Measurements from ENCODE around the gene PCDHB16. TPM values are rescaled to one million over a fixed set of nuclear protein-coding genes. Genes with fewer than 3 reads are reported as not detected.
"Not testable (repeated sequence)": the region's sequence is repeated elsewhere in the genome, so short reads cannot be mapped to it uniquely, and the experiment has no call there.

PCDHB16 gene
- total and polyA plus RNA-seq, 2 experiments from 2014 or later, result 2.7 to 6.3 TPM

- H3K27me3 ChIP-seq, result no peaks in the 10 kb centered on the region
- no peaks in the 10 kb centered on the region for H3K36me3 ChIP-seq
- H3K4me3 ChIP-seq, result peak within 1 kb of the TSS; percentile 26
- no peaks in the 10 kb centered on the region for H3K4me1 ChIP-seq (ENCODE audit: low read depth)
- H3K9me3 ChIP-seq (ENCODE audit: low read depth), result no peaks in the 10 kb centered on the region
- peak; percentile 27 to 65 for DNase-seq (ENCODE audit: low read depth in 1 of 2, low spot score in 1 of 2)
- no peak for TF ChIP-seq CTCF (IDR thresholded peaks at IDR 0.05; ENCODE audit: low read depth, low read length)
- no peak within 1 kb of the TSS for H3K27ac ChIP-seq
Measured at GRCh38 chr5:141223112-141223783, 41.1 kb downstream of the PCDHB16 start, which contains the start of gene PCDHB14. Gene PCDHB14, plus strand, starts transcription at chr5:141223343. Its CDS starts 163 bp downstream, at chr5:141223506.

DNA sequence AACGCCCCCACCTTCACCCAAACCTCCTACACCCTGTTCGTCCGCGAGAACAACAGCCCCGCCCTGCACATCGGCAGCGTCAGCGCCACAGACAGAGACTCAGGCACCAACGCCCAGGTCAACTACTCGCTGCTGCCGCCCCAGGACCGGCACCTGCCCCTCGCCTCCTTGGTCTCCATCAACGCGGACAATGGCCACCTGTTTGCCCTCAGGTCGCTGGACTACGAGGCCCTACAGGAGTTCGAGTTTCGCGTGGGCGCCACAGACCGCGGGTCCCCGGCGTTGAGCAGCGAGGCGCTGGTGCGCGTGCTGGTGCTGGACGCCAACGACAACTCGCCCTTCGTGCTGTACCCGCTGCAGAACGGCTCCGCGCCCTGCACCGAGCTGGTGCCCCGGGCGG, 42.7 kb downstream of the PCDHB16 start:
- H3K27me3 ChIP-seq; H3K4me3 ChIP-seq; H3K36me3 ChIP-seq; H3K27ac ChIP-seq; H3K4me1 ChIP-seq (ENCODE audit: low read depth); H3K9me3 ChIP-seq (ENCODE audit: low read depth); DNase-seq (ENCODE audit: low read depth in 1 of 2, low spot score in 1 of 2): not testable (repeated sequence)

DNA sequence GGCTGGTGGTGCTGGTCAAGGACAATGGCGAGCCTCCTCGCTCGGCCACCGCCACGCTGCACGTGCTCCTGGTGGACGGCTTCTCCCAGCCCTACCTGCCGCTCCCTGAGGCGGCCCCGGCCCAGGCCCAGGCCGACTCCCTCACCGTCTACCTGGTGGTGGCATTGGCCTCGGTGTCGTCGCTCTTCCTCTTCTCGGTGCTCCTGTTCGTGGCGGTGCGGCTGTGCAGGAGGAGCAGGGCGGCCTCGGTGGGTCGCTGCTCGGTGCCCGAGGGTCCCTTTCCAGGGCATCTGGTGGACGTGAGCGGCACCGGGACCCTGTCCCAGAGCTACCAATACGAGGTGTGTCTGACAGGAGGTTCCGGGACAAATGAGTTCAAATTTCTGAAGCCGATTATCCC, 43.2 kb downstream of the PCDHB16 start:
- not testable (repeated sequence) for H3K4me1 ChIP-seq (ENCODE audit: low read depth); H3K27ac ChIP-seq; DNase-seq (ENCODE audit: low read depth in 1 of 2, low spot score in 1 of 2); H3K9me3 ChIP-seq (ENCODE audit: low read depth); H3K4me3 ChIP-seq; H3K27me3 ChIP-seq; H3K36me3 ChIP-seq

DNA sequence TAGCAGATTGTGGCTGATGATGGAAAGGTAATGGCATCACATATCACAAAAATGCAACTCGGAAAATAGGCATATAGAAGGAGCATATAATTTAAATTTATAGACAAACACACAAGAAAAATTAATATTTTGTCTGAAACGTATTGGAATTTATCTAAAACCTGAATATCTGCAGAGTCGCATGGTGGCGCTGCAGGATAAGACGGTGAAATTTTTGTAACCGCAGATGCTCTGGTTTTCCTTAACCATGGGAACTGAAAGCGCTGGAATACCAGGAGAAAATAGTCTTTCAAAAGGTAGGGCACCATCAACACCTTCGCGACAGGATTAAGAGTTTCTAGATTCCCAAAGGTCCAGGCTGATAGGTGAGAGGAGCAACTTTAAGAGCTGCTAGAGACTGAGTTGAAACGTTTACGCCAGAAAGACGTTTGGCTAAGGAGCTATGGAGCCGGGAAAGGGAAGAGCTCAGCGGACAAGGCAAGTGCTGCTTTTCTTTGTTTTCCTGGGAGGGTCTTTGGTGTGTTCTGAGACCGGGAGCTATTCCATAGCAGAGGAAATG, 52.0 kb downstream of the PCDHB16 start:
- no peak overlapping the region for H3K4me3 ChIP-seq
- H3K27me3 ChIP-seq, result no peaks in the 10 kb centered on the region
- no peaks in the 10 kb centered on the region for H3K4me1 ChIP-seq (ENCODE audit: low read depth)
- H3K36me3 ChIP-seq, result no peaks in the 10 kb centered on the region
- peak; percentile 12 for TF ChIP-seq CTCF (IDR thresholded peaks at IDR 0.05; ENCODE audit: low read depth, low read length)
- DNase-seq (ENCODE audit: low read depth in 1 of 2, low spot score in 1 of 2), result peak in 1 of 2 donors; percentile 10
- H3K27ac ChIP-seq, result no peak overlapping the region
- no peaks in the 10 kb centered on the region for H3K9me3 ChIP-seq (ENCODE audit: low read depth)

Other genes starting within 250 kb of the PCDHB16 start
Only the 30 nearest of the 37 such genes appear.
- gene PCDHB1, start 131.0 kb upstream of the PCDHB16 start, total RNA-seq, result 0.03 and 0.07 TPM in 2 replicates
- not detected in 2 replicates for gene PCDHB1, start 131.0 kb upstream of the PCDHB16 start, polyA plus RNA-seq
- 43.9 and 51.5 TPM in 2 replicates for gene PCDHB2, start 87.8 kb upstream of the PCDHB16 start, total RNA-seq
- gene PCDHB2, start 87.8 kb upstream of the PCDHB16 start, polyA plus RNA-seq, result 25.0 and 31.2 TPM in 2 replicates
- 5.6 and 8.9 TPM in 2 replicates for gene PCDHB3, start 81.9 kb upstream of the PCDHB16 start, total RNA-seq
- gene PCDHB3, start 81.9 kb upstream of the PCDHB16 start, polyA plus RNA-seq, result 0.34 and 1.2 TPM in 2 replicates
- 2.6 and 5.2 TPM in 2 replicates for gene PCDHB4, start 60.6 kb upstream of the PCDHB16 start, total RNA-seq
- gene PCDHB4, start 60.6 kb upstream of the PCDHB16 start, polyA plus RNA-seq, result 0.75 and 2.4 TPM in 2 replicates
- gene PCDHB5, start 47.2 kb upstream of the PCDHB16 start, total RNA-seq, result 27.5 and 72.8 TPM in 2 replicates
- 10.1 and 30.0 TPM in 2 replicates for gene PCDHB5, start 47.2 kb upstream of the PCDHB16 start, polyA plus RNA-seq
- gene PCDHB6, start 32.3 kb upstream of the PCDHB16 start, total RNA-seq, result 1.7 and 2.1 TPM in 2 replicates
- 0.26 and 0.37 TPM in 2 replicates for gene PCDHB6, start 32.3 kb upstream of the PCDHB16 start, polyA plus RNA-seq
- 1.1 and 2.3 TPM in 2 replicates for gene PCDHB7, start 9.7 kb upstream of the PCDHB16 start, total RNA-seq
- 0.40 and 1.0 TPM in 2 replicates for gene PCDHB7, start 9.7 kb upstream of the PCDHB16 start, polyA plus RNA-seq
- gene PCDHB8, start 4.6 kb upstream of the PCDHB16 start, total RNA-seq, result 17.2 and 20.8 TPM in 2 replicates
- gene PCDHB8, start 4.6 kb upstream of the PCDHB16 start, polyA plus RNA-seq, result 6.2 and 8.7 TPM in 2 replicates
- gene PCDHB9, start 4.8 kb downstream of the PCDHB16 start, total RNA-seq, result 7.4 and 7.9 TPM in 2 replicates
- gene PCDHB9, start 4.8 kb downstream of the PCDHB16 start, polyA plus RNA-seq, result 2.5 and 2.9 TPM in 2 replicates
- gene PCDHB10, start 10.0 kb downstream of the PCDHB16 start, total RNA-seq, result 8.8 and 10.9 TPM in 2 replicates
- gene PCDHB10, start 10.0 kb downstream of the PCDHB16 start, polyA plus RNA-seq, result 7.8 and 9.0 TPM in 2 replicates
- gene PCDHB11, start 17.2 kb downstream of the PCDHB16 start, total RNA-seq, result 4.7 and 8.6 TPM in 2 replicates
- gene PCDHB11, start 17.2 kb downstream of the PCDHB16 start, polyA plus RNA-seq, result 2.4 and 3.1 TPM in 2 replicates
- gene PCDHB12, start 26.3 kb downstream of the PCDHB16 start, total RNA-seq, result 9.5 and 17.7 TPM in 2 replicates
- 2.1 and 3.5 TPM in 2 replicates for gene PCDHB12, start 26.3 kb downstream of the PCDHB16 start, polyA plus RNA-seq
- gene PCDHB13, start 31.5 kb downstream of the PCDHB16 start, total RNA-seq, result 7.8 and 8.4 TPM in 2 replicates
- gene PCDHB13, start 31.5 kb downstream of the PCDHB16 start, polyA plus RNA-seq, result 1.3 and 3.1 TPM in 2 replicates
- 17.3 and 21.2 TPM in 2 replicates for gene PCDHB14, start 41.0 kb downstream of the PCDHB16 start, total RNA-seq
- 8.1 and 11.8 TPM in 2 replicates for gene PCDHB14, start 41.0 kb downstream of the PCDHB16 start, polyA plus RNA-seq
- 21.3 and 32.4 TPM in 2 replicates for gene PCDHB15, start 63.0 kb downstream of the PCDHB16 start, total RNA-seq
- 13.3 and 19.3 TPM in 2 replicates for gene PCDHB15, start 63.0 kb downstream of the PCDHB16 start, polyA plus RNA-seq
- 0.42 TPM in 1 of 2 replicates, not detected in the other for gene SLC25A2, start 121.7 kb downstream of the PCDHB16 start, total RNA-seq
- not detected in 2 replicates for gene SLC25A2, start 121.7 kb downstream of the PCDHB16 start, polyA plus RNA-seq
- gene TAF7, start 138.4 kb downstream of the PCDHB16 start, total RNA-seq, result 93.8 and 124 TPM in 2 replicates
- gene TAF7, start 138.4 kb downstream of the PCDHB16 start, polyA plus RNA-seq, result 165 and 215 TPM in 2 replicates
- 1.7 and 2.3 TPM in 2 replicates for gene PCDHGA1, start 148.1 kb downstream of the PCDHB16 start, total RNA-seq
- 0.40 and 1.2 TPM in 2 replicates for gene PCDHGA1, start 148.1 kb downstream of the PCDHB16 start, polyA plus RNA-seq
- 0.95 and 1.8 TPM in 2 replicates for gene PCDHGA2, start 156.4 kb downstream of the PCDHB16 start, total RNA-seq
- gene PCDHGA2, start 156.4 kb downstream of the PCDHB16 start, polyA plus RNA-seq, result 0.18 and 1.1 TPM in 2 replicates
- gene PCDHGA3, start 161.4 kb downstream of the PCDHB16 start, total RNA-seq, result 1.5 and 3.2 TPM in 2 replicates
- 1.4 and 2.2 TPM in 2 replicates for gene PCDHGA3, start 161.4 kb downstream of the PCDHB16 start, polyA plus RNA-seq
- 1.8 and 3.7 TPM in 2 replicates for gene PCDHGB1, start 167.7 kb downstream of the PCDHB16 start, total RNA-seq
- gene PCDHGB1, start 167.7 kb downstream of the PCDHB16 start, polyA plus RNA-seq, result 0.32 and 0.46 TPM in 2 replicates
- gene PCDHGA4, start 172.6 kb downstream of the PCDHB16 start, total RNA-seq, result 1.5 and 1.8 TPM in 2 replicates
- 0.20 and 0.32 TPM in 2 replicates for gene PCDHGA4, start 172.6 kb downstream of the PCDHB16 start, polyA plus RNA-seq
- 2.7 and 3.0 TPM in 2 replicates for gene PCDHGB2, start 177.6 kb downstream of the PCDHB16 start, total RNA-seq
- gene PCDHGB2, start 177.6 kb downstream of the PCDHB16 start, polyA plus RNA-seq, result 1.0 and 2.8 TPM in 2 replicates
- gene PCDHGA5, start 181.8 kb downstream of the PCDHB16 start, total RNA-seq, result 1.1 and 1.2 TPM in 2 replicates
- 0.09 TPM in 1 of 2 replicates, not detected in the other for gene PCDHGA5, start 181.8 kb downstream of the PCDHB16 start, polyA plus RNA-seq
- gene PCDHGB3, start 187.9 kb downstream of the PCDHB16 start, total RNA-seq, result 0.71 and 1.2 TPM in 2 replicates
- 0.27 TPM in 1 of 2 replicates, not detected in the other for gene PCDHGB3, start 187.9 kb downstream of the PCDHB16 start, polyA plus RNA-seq
- 0.66 and 0.88 TPM in 2 replicates for gene PCDHGA6, start 191.5 kb downstream of the PCDHB16 start, total RNA-seq
- not detected in 2 replicates for gene PCDHGA6, start 191.5 kb downstream of the PCDHB16 start, polyA plus RNA-seq
- 1.0 and 1.2 TPM in 2 replicates for gene PCDHGA7, start 200.4 kb downstream of the PCDHB16 start, total RNA-seq
- gene PCDHGA7, start 200.4 kb downstream of the PCDHB16 start, polyA plus RNA-seq, result 0.20 TPM in 1 of 2 replicates, not detected in the other
- 17.4 and 23.5 TPM in 2 replicates for gene PCDHGB4, start 205.3 kb downstream of the PCDHB16 start, total RNA-seq
- gene PCDHGB4, start 205.3 kb downstream of the PCDHB16 start, polyA plus RNA-seq, result 9.9 and 12.5 TPM in 2 replicates
- 2.3 and 2.5 TPM in 2 replicates for gene PCDHGA8, start 210.2 kb downstream of the PCDHB16 start, total RNA-seq
- gene PCDHGA8, start 210.2 kb downstream of the PCDHB16 start, polyA plus RNA-seq, result 0.37 and 1.0 TPM in 2 replicates
- 1.2 and 2.6 TPM in 2 replicates for gene PCDHGB5, start 215.6 kb downstream of the PCDHB16 start, total RNA-seq
- gene PCDHGB5, start 215.6 kb downstream of the PCDHB16 start, polyA plus RNA-seq, result 0.66 TPM in 1 of 2 replicates, not detected in the other